NOMO-1 treated with DMSO at 0.1 percent for 48 hours (cell line): ENCODE results near the gene TMEM167B.

Experiments used
- DNase-seq: peaks from one replicate; lab custom pipeline; 2025; ENCODE audit not compliant: unreplicated experiment; lab: John Stamatoyannopoulos, UW

Gene TMEM167B

GRCh38 chr1:109080441-109081082 lies 10.0 kb upstream of the TMEM167B start:
- DNase-seq = no peak

GRCh38 chr1:109083501-109083900 lies 7.1 kb upstream of the TMEM167B start:
- DNase-seq = no peak

GRCh38 chr1:109083923-109084322 lies 6.6 kb upstream of the TMEM167B start:
- DNase-seq = peak; percentile 32

GRCh38 chr1:109084563-109085517 lies 5.7 kb upstream of the TMEM167B start:
- DNase-seq = no peak

GRCh38 chr1:109089242-109090015 lies 1.1 kb upstream of the TMEM167B start:
- no peak for DNase-seq

GRCh38 chr1:109091078-109091838 lies 694 bp downstream of the TMEM167B start:
- DNase-seq = peak; percentile 71

- peak; percentile 76 for DNase-seq
Measured at GRCh38 chr1:109091839-109092193, 1.3 kb downstream of the TMEM167B start.

GRCh38 chr1:109094377-109094803 lies 3.8 kb downstream of the TMEM167B start:
- no peak for DNase-seq

- no peak for DNase-seq
Measured at GRCh38 chr1:109094871-109095270, 4.3 kb downstream of the TMEM167B start.

- no peak for DNase-seq
Measured at GRCh38 chr1:109095631-109096030, 5.1 kb downstream of the TMEM167B start.

GRCh38 chr1:109096120-109096519 lies 5.6 kb downstream of the TMEM167B start:
- no peak for DNase-seq

- DNase-seq = peak; percentile 96
Measured at GRCh38 chr1:109099938-109100773, 9.6 kb downstream of the TMEM167B start.

- DNase-seq = peak; percentile 13
Measured at GRCh38 chr1:109104364-109105151, 14.0 kb downstream of the TMEM167B start.

- DNase-seq = peak; percentile 21
Measured at GRCh38 chr1:109105881-109106280, 15.3 kb downstream of the TMEM167B start.

- no peak for DNase-seq
Measured at GRCh38 chr1:109107785-109108184, 17.2 kb downstream of the TMEM167B start.

GRCh38 chr1:109109906-109110305 lies 19.3 kb downstream of the TMEM167B start:
- no peak for DNase-seq

GRCh38 chr1:109111386-109112055 lies 21.0 kb downstream of the TMEM167B start:
- DNase-seq = peak; percentile 77

- DNase-seq = peak; percentile 76
Measured at GRCh38 chr1:109112056-109112651, 21.6 kb downstream of the TMEM167B start.
